GM12801 (cell line): ENCODE measurements around the gene ABCF2.

ENCODE experiments used
- TF ChIP-seq, protein P1 (sequence below): IDR thresholded peaks from one replicate; pipeline ENCODE4 v1.5.1; 2011; ENCODE audit warnings: control low read depth; ENCODE audit not compliant: insufficient read length; ENCODE audit errors: extremely low read depth

The ABCF2 gene

GRCh38 chr7:151226875-151227782, at the start of gene ABCF2:
TSS of gene ABCF2 (minus strand) at chr7:151227205. CDS start at chr7:151226458, 747 bp downstream.
- TF ChIP-seq, protein P1, sequence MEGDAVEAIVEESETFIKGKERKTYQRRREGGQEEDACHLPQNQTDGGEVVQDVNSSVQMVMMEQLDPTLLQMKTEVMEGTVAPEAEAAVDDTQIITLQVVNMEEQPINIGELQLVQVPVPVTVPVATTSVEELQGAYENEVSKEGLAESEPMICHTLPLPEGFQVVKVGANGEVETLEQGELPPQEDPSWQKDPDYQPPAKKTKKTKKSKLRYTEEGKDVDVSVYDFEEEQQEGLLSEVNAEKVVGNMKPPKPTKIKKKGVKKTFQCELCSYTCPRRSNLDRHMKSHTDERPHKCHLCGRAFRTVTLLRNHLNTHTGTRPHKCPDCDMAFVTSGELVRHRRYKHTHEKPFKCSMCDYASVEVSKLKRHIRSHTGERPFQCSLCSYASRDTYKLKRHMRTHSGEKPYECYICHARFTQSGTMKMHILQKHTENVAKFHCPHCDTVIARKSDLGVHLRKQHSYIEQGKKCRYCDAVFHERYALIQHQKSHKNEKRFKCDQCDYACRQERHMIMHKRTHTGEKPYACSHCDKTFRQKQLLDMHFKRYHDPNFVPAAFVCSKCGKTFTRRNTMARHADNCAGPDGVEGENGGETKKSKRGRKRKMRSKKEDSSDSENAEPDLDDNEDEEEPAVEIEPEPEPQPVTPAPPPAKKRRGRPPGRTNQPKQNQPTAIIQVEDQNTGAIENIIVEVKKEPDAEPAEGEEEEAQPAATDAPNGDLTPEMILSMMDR, result no peak

DNA sequence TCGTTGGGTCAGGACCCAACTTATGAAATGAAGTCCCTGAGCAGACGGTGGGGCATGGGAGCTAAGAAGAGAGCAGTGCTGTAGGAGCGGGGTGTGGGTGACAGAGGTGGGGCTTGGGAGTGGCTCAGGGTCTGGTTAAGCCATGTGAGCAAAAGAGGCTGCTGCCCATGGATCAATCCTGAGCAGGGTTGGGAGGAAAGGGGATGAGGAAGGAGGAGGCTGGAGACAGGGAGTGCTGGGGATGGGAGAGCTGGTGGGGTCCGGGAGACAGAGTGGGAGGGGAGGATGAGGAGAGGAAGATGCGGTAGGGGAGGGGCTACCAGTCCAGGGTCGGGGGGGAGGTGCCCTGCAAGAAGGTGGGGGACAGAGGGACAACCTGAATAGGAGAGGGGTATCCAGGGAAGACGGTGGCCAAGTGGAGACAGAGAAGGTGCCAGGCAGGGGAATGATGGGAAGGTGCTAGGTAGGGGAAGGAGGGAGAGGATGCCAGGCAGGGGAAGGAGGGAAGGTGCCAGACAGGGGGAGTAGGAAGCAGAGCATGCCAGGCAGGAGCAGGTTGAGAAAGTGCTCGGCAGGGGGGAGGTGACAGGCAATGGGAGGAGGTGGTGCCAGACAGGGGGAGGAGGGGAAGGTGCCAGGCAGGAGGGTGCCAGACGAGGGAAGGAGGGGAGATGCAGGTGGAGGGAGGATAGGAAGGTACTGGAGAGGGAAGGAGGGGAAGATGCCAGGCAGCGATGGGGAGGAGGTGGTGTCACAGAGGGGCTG, 49.0 kb upstream of the ABCF2 start:
- TF ChIP-seq, protein P1, result no peak

- TF ChIP-seq, protein P1, result no peak
Observed at GRCh38 chr7:151274936-151275812, 48.2 kb upstream of the ABCF2 start.

GRCh38 chr7:151274396-151274795, 47.4 kb upstream of the ABCF2 start:
- TF ChIP-seq, protein P1, result no peak

DNA sequence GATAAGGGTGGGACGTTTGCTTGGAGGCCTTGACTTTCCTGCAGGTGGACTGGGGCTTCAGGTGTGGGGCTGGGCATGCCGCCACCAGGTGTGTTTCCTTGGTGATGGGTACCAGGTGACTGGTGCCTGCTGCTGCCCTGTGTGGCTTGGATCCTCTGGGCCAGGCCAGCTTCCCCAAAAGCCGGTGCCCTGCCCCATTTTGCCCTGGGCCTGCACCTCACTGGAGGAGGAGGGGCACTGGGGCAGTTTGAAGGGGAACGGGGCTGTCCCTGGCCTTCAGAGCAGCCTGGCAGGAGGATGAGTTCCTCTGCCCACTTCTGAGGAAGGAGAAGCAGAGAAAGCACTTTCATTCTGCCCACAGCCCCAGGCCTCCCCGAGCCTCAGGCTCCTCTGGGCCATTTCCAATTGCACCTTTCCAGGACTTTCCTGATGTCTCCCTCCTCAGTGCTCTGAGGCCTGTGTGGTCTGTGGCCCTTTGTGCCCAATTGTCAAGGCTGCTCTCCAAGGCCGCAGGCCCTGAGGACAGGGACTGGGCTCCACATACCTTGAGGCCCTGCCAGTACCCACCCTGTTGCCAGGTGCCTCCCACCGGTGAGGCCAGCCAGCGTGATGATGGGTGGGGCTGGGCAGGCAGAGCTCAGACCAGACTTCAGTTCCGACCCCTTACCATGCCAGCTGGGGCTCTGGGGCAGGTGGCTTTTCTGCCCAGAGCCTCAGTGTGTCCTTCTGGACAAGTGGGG, 46.8 kb upstream of the ABCF2 start:
- TF ChIP-seq, protein P1, result no peak

DNA sequence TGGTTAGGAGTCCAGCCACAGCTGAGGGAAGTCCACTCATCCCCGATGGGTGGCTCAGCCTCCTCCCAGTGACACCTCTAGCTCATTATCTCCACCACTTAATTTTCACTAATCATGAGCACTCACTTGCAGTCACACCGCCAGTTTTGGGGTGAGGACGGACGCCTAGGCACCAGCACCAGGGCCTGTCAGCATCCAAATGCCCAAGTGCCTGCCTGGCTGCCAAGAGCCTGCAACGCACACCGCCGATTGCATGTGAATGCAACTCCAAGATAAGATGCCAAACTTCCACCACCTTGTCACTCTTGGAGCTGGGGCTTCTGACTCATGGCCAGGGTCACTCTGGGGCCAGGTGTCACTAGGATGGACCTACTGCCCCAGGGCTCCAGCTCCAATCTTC, 45.9 kb upstream of the ABCF2 start:
- TF ChIP-seq, protein P1, result no peak
